GM18951 (cell line): ENCODE data around the gene ASMT.
"Not testable (repeated sequence)": the region's sequence is repeated elsewhere in the genome, so short reads cannot be mapped to it uniquely, and the experiment has no call there.

Experiments
- POLR2A ChIP-seq: IDR thresholded peaks from 4 replicates; pipeline ENCODE4 v1.6.1; 2011; ENCODE audit warnings: mild to moderate bottlenecking; ENCODE audit not compliant: insufficient read length, insufficient read depth; ENCODE audit errors: extremely low read depth
- in situ Hi-C: fragments of 300-500 bp; cut with MboI; formaldehyde crosslinking; loops from one replicate; pipeline ENCODE4 v1.12.0; 2022; ENCODE audit warnings: low sequenced_read_pairs, mixed read lengths, inconsistent platforms; ENCODE audit not compliant: unreplicated experiment

The ASMT gene, protein sequence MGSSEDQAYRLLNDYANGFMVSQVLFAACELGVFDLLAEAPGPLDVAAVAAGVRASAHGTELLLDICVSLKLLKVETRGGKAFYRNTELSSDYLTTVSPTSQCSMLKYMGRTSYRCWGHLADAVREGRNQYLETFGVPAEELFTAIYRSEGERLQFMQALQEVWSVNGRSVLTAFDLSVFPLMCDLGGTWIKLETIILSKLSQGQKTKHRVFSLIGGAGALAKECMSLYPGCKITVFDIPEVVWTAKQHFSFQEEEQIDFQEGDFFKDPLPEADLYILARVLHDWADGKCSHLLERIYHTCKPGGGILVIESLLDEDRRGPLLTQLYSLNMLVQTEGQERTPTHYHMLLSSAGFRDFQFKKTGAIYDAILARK

GRCh38 chrX:1614927-1615326 is at the start of gene ASMT:
TSS of gene ASMT (plus strand) at chrX:1615059. CDS start at chrX:1615200, 141 bp downstream.
- TF ChIP-seq POLR2A: no peak
- in situ Hi-C loops: no loop called here

GRCh38 chrX:1574181-1574580 is 40.7 kb upstream of the ASMT start:
- in situ Hi-C loops: not testable (repeated sequence)

GRCh38 chrX:1576201-1576992 is 38.5 kb upstream of the ASMT start:
- no peak for TF ChIP-seq POLR2A
- in situ Hi-C loops: no loop called here

DNA sequence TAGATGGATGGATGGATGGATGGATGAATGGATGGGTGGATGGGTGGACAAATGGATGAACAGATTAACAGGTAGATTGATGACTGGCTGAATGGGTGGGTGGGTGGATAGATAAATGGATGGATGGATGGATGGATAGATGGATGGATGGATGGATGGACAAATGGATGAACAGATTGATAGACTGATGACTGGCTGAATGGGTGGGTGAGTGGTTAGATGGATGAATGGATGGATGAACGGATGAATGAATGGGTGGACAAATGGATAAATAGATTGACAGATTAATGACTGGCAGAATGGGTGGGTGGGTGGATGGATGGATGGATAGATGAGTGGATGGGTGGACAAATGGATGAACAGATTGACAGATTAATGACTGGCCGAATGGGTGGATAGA is 37.0 kb upstream of the ASMT start:
- in situ Hi-C loops: no loop called here
- no peak for TF ChIP-seq POLR2A

GRCh38 chrX:1578511-1579173 is 36.2 kb upstream of the ASMT start:
- in situ Hi-C loops: no loop called here

GRCh38 chrX:1581132-1581531 is 33.7 kb upstream of the ASMT start:
- in situ Hi-C loops: no loop called here
- TF ChIP-seq POLR2A: no peak

More at GRCh38 chrX:1578511-1579173, 36.2 kb upstream of the ASMT start:
- TF ChIP-seq POLR2A: no peak

DNA sequence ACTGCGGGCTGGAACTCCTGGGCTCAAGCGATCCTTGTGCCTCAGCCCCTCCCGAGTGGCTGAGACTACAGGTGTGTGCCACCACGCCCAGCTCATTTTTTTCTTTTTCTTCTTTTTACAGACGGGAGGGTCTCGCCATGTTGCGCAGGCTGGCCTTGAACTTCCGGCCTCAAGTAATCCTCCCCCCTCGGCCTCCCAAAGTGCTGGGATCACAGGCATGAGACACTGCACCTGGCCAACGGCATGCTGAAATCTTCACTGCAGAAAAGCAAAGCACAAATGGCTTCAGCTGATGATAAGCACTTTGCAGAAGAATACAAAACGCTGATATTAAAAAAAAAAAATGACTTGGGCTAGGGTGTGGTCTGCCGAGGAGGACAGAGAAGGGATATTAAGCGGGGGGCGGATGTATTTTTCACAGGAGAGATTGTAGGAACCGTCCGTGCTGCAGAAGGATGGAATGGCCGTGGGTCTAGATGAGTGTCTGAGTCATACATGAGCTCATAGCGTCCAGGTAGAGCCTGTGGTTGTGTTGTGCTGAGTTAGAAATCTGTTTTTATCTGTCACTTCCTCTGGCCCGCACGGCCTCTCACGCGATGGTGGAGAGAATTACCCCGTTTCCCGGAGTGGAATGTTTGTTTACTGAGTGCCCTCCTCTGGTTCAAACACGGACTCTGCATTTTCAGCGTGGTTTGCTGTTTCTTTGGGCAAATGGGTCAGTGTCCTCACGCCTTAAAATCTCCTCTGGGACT is 32.0 kb upstream of the ASMT start:
- in situ Hi-C loops: no loop called here
- no peak for TF ChIP-seq POLR2A

DNA sequence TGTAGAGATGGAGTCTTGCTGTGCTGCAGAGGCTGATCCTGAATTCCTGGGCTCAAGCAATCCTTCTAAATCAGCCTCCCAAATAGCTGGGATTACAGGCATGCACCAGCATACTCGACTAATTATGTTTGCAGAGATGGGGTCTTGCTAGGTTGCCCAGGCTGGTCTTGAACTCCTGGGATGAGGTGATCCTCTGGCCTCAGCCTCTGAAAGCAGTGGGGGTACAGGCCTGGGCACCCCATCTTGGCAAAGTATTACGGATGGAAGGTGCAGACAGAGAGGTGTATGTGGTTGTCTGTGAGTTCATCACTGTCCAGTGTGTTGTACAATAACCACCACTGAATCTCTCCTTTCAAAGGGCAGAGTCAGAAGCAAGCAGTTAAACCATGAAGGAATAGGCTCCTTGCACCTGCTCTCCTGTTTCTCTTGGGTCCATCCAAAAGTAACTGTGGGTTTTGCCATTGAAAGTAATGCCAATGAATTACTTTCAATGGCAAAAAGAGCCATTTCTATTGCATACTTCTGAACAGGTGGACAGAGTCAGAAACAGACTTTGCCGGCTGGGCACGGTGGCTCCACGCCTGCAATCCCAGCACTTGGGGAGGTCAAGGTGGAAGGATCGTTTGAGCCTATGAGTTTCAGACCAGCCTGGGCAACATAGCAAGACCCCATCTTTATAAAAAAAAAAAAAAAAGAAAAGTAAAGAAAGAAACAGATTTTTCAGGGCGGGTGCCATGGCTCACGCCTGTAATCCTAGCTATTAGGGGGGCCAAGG is 30.4 kb upstream of the ASMT start:
- in situ Hi-C loops: no loop called here

DNA sequence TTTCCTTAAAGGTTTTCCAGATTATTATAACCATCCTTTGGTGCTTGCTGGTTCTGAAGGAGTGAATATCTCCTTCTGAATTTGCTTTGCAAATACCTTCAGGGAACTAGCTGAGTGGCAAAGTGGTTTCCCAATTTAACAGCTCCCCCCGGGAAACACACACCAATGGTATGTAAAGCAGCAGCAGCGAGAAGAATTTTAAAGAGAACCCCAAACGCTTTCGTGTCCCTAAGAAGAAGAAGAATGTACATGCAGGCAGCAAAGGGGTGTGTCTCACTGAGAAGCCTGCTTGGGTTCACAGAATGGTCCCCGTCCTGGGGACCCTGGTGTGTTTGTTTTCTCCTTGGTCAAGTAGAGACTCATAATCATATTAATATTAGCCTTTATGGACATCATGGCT is 27.7 kb upstream of the ASMT start:
- in situ Hi-C loops: no loop called here
- TF ChIP-seq POLR2A: no peak

More for the DNA sequence above, 30.4 kb upstream of the ASMT start:
- TF ChIP-seq POLR2A: no peak

GRCh38 chrX:1589356-1590130 is 25.3 kb upstream of the ASMT start:
- in situ Hi-C loops: no loop called here
- TF ChIP-seq POLR2A: no peak

- in situ Hi-C loops: no loop called here
- TF ChIP-seq POLR2A: peak; percentile 93
Measured at GRCh38 chrX:1591102-1591862, 23.6 kb upstream of the ASMT start, which contains the start of gene AKAP17A. TSS of gene AKAP17A (plus strand) at chrX:1591604. CDS start at chrX:1593463, 1,859 bp downstream.
